Iris pigment epithelial cell (primary cell): ENCODE measurements around the gene UMODL1.
"Not testable (repeated sequence)": the region's sequence is repeated elsewhere in the genome, so short reads cannot be mapped to it uniquely, and the experiment has no call there.

Experiments used
- DNase-seq: peaks from one replicate; pipeline ENCODE4 v3.0.0-alpha.2; 2011; ENCODE audit warnings: low read depth

UMODL1 gene

GRCh38 chr21:42061195-42061985 is 9.7 kb upstream of the UMODL1 start:
- no peak for DNase-seq

DNA sequence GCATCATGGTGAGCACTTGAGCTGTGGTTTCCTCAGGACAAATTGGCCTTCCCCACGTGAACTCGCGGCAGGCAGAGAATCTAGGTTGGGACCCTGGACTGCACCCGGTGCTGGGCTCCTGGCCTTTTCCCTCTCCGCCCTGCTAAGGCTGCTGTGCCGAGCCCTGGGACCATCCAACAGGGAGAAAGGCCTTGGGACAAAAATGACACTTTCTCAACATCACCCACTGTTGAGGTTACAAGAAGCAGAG is 9.2 kb upstream of the UMODL1 start:
- no peak for DNase-seq

GRCh38 chr21:42062236-42063022 is 8.7 kb upstream of the UMODL1 start:
- DNase-seq = no peak

DNA sequence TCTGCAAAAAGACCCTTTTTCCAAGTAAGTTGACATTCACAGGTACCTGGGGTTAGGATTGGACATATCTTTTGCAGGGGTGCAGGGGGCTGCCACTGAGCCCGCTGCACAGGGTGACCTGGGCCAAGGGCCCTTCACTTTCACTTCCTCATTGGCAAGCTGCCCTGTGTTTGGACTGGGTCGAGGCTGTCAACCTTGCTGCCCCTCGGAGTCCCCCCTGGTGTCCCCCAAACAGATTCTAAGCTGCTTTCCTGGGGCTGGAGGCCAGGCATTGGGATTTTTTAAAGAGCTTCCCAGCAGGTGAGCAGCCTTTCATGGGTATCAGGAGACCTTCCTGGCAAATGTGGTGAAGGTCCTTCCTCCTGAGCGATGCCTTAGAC is 7.9 kb upstream of the UMODL1 start:
- DNase-seq = no peak

DNA sequence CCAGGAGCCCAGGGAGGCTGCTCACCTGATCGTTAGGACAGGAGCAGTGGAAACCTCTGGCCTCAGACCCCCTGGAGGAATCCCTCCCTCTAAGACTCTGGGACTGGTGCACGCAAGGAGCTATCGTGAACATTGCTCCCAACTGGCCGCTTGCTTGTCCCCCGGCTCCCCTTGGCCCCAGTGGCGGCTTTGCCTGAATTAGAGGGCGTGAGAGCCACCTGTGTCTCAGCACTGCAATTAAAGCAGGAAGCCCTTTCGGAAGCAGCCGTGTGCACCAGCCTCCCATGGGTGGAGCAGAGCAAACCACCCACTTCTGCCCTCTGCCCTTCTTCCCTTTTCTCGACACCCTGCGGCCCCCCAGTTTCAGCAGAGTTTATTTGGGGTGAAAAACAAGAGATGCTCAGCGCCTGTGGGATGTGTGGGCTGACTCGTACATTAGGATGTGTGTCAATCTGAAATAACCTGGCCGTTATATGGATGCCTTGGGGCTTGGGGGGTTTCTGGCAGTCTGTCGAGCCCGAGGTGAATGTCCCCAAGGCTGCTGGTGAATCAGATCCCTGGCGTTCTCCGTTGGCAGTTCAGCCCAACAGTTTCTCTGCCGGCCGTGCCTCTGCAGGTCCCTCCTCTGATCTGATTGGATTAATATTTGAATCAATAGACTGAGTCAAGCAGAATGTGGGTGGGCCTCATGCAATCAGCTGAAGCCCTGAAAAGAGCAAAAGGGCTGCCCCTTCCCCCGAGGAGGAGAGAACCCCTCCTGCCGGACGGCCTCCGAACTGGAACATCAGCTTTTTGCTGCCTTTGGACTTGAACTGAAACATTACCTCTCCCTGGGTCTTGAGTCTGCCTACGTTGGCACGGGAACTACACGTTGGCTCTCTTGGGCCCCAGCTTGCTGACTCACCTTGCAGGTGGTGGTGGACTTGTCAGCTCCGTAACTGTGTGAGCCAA is 7.3 kb upstream of the UMODL1 start:
- DNase-seq = no peak

- no peak for DNase-seq
These were observed 4.6 kb upstream of the UMODL1 start for GRCh38 chr21:42066521-42066920.

DNA sequence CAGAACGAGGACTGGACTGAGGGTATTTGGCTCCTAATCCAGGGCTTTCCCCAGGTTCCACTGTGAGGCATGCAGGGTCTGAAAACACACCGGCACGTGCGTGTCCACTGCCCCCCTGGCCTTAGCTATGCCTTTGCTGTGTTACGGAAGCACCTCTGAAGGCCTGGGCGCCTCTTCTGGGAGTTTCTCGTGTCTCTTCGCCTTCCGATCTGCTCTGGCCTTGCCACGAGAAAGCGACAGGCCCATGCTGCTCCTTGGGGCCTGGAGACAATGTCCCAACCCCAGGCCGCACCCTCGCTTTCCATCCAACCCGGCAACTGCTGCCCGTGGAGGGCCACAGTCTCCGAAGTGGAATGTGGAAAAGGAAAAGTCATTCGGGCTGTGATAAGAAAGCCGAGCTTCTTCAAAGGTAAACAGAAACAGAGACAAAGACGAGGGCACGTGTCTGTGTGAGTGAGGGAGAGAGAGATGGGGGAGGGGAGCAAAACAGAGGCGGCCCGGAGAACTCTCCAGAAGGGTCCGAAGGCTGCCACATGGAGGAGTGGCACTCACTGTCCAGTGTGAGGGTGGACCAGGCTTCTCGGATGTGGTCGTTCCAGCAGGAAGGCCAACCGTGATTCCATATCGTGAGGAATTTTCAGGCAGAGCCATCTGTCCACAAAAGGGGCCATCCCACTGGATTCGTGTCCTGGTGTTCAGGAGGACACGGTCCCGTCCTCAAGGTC is 3.4 kb upstream of the UMODL1 start:
- DNase-seq = no peak

- no peak for DNase-seq
These were observed 2.9 kb upstream of the UMODL1 start for GRCh38 chr21:42068256-42068545.

GRCh38 chr21:42068592-42068991 is 2.5 kb upstream of the UMODL1 start:
- DNase-seq = no peak

DNA sequence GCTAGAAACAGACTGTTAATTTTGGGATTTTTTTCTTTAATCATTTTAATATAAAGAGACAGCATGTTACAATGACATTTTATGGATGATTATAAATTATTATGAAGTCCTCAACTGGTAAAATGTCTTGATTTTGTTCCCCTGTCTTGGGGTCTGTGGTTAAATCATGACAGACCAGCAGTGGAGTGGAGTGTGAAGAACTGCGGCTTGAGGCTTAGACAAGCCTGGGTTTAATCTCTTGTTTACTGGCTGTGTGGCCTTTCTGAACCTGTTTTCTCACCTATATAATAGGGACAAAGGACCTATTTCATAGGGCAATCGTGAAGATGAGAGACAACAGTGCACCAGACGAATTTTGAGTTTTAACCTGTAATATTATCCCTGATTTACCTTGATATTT is 1.8 kb upstream of the UMODL1 start:
- DNase-seq = no peak

DNA sequence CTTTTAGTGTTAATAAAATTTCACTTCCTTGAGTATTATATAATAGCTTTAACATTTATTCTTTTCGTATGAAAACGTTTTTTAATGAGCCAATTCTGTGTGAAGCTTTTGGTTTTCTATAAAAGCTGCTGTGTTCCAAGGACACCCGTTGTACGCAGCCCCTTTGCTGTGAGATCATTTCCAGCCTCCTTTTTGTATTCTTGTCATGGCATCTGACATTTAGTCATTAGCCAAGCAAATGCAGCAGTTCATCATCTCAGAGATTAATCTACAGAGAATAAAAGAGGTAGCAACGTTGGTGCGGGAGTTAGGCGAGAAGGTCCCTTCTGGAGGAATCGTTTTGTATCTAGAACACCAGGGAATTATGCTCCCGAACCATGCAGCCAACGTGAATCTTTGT is 1.3 kb upstream of the UMODL1 start:
- no peak for DNase-seq

- DNase-seq = no peak
These were observed 2.3 kb downstream of the UMODL1 start for GRCh38 chr21:42073145-42074099.

DNA sequence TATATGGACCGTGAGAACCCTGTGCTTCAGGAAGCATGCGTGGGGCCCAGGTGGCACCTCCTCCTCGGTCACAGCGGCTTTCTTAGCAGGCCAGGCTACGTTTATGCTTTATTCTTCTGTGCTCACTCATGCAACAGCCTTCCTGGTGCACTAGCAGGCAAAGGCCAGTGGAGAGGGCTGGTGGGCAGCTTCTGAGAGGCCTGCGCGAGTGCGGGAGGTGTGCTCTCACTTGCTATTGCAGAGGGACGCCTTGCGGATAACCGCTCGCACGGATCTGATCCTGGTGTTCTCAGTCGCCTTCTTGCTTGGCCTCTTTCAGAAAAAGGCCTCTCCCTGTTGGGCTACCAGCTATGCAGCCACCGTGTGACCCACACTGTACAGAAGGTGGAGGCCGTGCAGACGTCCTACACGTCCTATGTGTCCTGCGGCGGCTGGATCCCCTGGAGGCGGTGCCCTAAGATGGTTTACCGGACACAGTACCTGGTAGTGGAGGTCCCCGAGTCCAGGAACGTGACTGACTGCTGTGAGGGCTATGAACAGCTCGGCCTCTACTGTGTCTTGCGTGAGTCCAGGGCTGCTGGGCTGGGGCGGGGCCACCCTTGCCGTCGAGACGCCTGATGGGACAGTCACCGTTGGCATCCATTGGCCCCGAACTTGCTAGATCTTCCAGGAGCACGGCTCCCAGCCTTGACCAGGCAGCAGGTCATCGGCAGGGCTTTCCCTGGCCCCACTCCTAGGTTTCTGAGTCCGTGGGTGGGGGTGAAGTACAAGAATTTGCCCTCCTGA is 4.8 kb downstream of the UMODL1 start:
- DNase-seq = no peak

- not testable (repeated sequence) for DNase-seq
These were observed 6.6 kb downstream of the UMODL1 start for GRCh38 chr21:42077685-42078238.

DNA sequence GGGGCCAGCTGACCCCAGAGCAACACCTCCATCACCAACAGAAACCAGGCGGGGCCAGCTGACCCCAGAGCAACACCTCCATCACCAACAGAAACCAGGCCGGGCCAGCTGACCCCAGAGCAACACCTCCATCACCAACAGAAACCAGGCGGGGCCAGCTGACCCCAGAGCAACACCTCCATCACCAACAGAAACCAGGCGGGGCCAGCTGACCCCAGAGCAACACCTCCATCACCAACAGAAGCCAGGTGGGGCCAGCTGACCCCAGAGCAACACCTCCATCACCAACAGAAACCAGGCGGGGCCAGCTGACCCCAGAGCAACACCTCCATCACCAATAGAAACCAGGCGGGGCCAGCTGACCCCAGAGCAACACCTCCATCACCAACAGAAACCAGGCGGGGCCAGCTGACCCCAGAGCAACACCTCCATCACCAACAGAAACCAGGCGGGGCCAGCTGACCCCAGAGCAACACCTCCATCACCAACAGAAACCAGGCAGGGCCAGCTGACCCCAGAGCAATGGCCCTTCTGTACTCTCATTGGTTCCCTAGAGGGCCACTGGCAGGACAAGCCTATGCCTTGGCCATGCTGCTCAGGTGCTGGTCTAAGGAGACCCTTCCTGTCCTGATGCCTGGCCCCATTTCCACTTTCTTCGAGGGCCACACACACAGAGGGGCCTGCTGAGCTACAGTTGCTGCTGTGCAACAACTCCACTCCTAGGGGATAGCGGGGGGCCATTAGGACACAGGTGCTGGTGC is 7.3 kb downstream of the UMODL1 start:
- not testable (repeated sequence) for DNase-seq

- no peak for DNase-seq
These were observed 8.2 kb downstream of the UMODL1 start for GRCh38 chr21:42079008-42079938.

GRCh38 chr21:42079939-42080787 is 9.0 kb downstream of the UMODL1 start:
- no peak for DNase-seq
